Mesodermal cell (in vitro differentiated cells): ENCODE data around the gene GALNT17.

ENCODE experiments used
- H3K27ac ChIP-seq: 2 replicates; pipeline ENCODE4 v1.7.0; 2013; ENCODE audit warnings: mild to moderate bottlenecking, low read depth, low read length, moderate library complexity; ENCODE audit not compliant: severe bottlenecking
- H3K36me3 ChIP-seq: 2 replicates; pipeline ENCODE4 v1.7.1; 2013; ENCODE audit warnings: mild to moderate bottlenecking, low read length, moderate library complexity; ENCODE audit not compliant: control insufficient read depth, insufficient read depth
- H3K4me1 ChIP-seq: one replicate; pipeline ENCODE4 v1.7.1; 2013; ENCODE audit warnings: mild to moderate bottlenecking, low read length; ENCODE audit not compliant: insufficient read depth, control insufficient read depth, poor library complexity, severe bottlenecking
- H3K4me3 ChIP-seq: 2 replicates; pipeline ENCODE4 v1.7.0; 2013; ENCODE audit warnings: low read length, control low read depth, mild to moderate bottlenecking; ENCODE audit not compliant: insufficient read depth, poor library complexity, severe bottlenecking; ENCODE audit errors: extremely low read depth
- H3K9me3 ChIP-seq: 2 replicates; pipeline ENCODE4 v1.7.1; 2013; ENCODE audit warnings: mild to moderate bottlenecking, low read length, moderate library complexity; ENCODE audit not compliant: control insufficient read depth
- WGBS, 2 experiments: methylation state at CpG; one replicate each; pipeline ENCODE4 v1.1.5; 2013; ENCODE audit warnings: missing lambda C conversion rate in 2 of 2; ENCODE audit not compliant: insufficient coverage in 2 of 2; 5-methylcytosine and 5-hydroxymethylcytosine counted together

Gene GALNT17

GRCh38 chr7:71491336-71491735 lies 359.4 kb downstream of the GALNT17 start:
- Histone ChIP-seq H3K27ac (no peak overlapping the region), H3K4me1 (peaks cover 4% of the 10 kb centered on the region)
- WGBS, 2 experiments = 97 to 100% methylated on average over 3 to 4 of the region's 6 CpGs

GRCh38 chr7:71495828-71496227 lies 363.9 kb downstream of the GALNT17 start:
- WGBS, 2 experiments = 92 to 95% methylated on average over 2 to 4 of the region's 4 CpGs
- no peaks in the 10 kb centered on the region for H3K9me3 ChIP-seq
- no peaks in the 10 kb centered on the region for H3K4me1 ChIP-seq
- no peaks in the 10 kb centered on the region for H3K36me3 ChIP-seq
- no peak overlapping the region for H3K4me3 ChIP-seq
- no peak overlapping the region for H3K27ac ChIP-seq

More at GRCh38 chr7:71491336-71491735, 359.4 kb downstream of the GALNT17 start:
- Histone ChIP-seq H3K4me3 (no peak overlapping the region), H3K36me3 (no peaks in the 10 kb centered on the region), H3K9me3 (no peaks in the 10 kb centered on the region)

- Histone ChIP-seq H3K27ac (no peak overlapping the region), H3K4me1 (no peaks in the 10 kb centered on the region), H3K36me3 (no peaks in the 10 kb centered on the region), H3K9me3 (no peaks in the 10 kb centered on the region), H3K4me3 (no peak overlapping the region)
- WGBS, 2 experiments = 88% methylated on average over 5 to 6 of the region's 8 CpGs
These were observed 365.5 kb downstream of the GALNT17 start for GRCh38 chr7:71497256-71497946.

GRCh38 chr7:71498381-71498780 lies 366.4 kb downstream of the GALNT17 start:
- WGBS, 2 experiments = 76 to 88% methylated on average over 3 of the region's 3 CpGs
- no peaks in the 10 kb centered on the region for H3K36me3 ChIP-seq
- no peak overlapping the region for H3K27ac ChIP-seq
- H3K4me1 ChIP-seq = no peaks in the 10 kb centered on the region
- no peak overlapping the region for H3K4me3 ChIP-seq
- H3K9me3 ChIP-seq = no peaks in the 10 kb centered on the region

GRCh38 chr7:71504697-71505441 lies 372.9 kb downstream of the GALNT17 start:
- Histone ChIP-seq H3K4me3 (no peak overlapping the region), H3K27ac (no peak overlapping the region), H3K4me1 (no peaks in the 10 kb centered on the region), H3K9me3 (peaks cover 6% of the 10 kb centered on the region), H3K36me3 (no peaks in the 10 kb centered on the region)
- 81 to 82% methylated on average over 5 to 6 of the region's 7 CpGs for WGBS, 2 experiments

- Histone ChIP-seq H3K27ac (no peak overlapping the region), H3K36me3 (no peaks in the 10 kb centered on the region), H3K4me1 (no peaks in the 10 kb centered on the region), H3K4me3 (no peak overlapping the region), H3K9me3 (peaks cover 6% of the 10 kb centered on the region)
- WGBS, 2 experiments = 100% methylated on average over 2 to 5 of the region's 6 CpGs
These were observed 374.9 kb downstream of the GALNT17 start for GRCh38 chr7:71506822-71507221.

- Histone ChIP-seq H3K4me3 (no peak overlapping the region), H3K36me3 (no peaks in the 10 kb centered on the region), H3K4me1 (no peaks in the 10 kb centered on the region), H3K9me3 (peaks cover 6% of the 10 kb centered on the region), H3K27ac (no peak overlapping the region)
- WGBS, 2 experiments = 71 to 73% methylated on average over 9 to 13 of the region's 14 CpGs
These were observed 376.0 kb downstream of the GALNT17 start for GRCh38 chr7:71507680-71508602.

- H3K9me3 ChIP-seq = peaks cover 6% of the 10 kb centered on the region
- H3K4me1 ChIP-seq = no peaks in the 10 kb centered on the region
- no peaks in the 10 kb centered on the region for H3K36me3 ChIP-seq
- H3K27ac ChIP-seq = no peak overlapping the region
- H3K4me3 ChIP-seq = no peak overlapping the region
- WGBS, 2 experiments = 82 to 100% methylated on average over 1 of the region's 1 CpG
These were observed 377.4 kb downstream of the GALNT17 start for GRCh38 chr7:71509381-71509780.

GRCh38 chr7:71511361-71511807 lies 379.4 kb downstream of the GALNT17 start:
- H3K27ac ChIP-seq = no peak overlapping the region
- peaks cover 3% of the 10 kb centered on the region for H3K9me3 ChIP-seq
- no peaks in the 10 kb centered on the region for H3K36me3 ChIP-seq
- 88 to 91% methylated on average over 3 of the region's 3 CpGs for WGBS, 2 experiments
- H3K4me1 ChIP-seq = no peaks in the 10 kb centered on the region
- H3K4me3 ChIP-seq = no peak overlapping the region

GRCh38 chr7:71517940-71518699 lies 386.2 kb downstream of the GALNT17 start:
- H3K4me3 ChIP-seq = no peak overlapping the region
- no peaks in the 10 kb centered on the region for H3K36me3 ChIP-seq
- no peak overlapping the region for H3K27ac ChIP-seq
- 84 to 96% methylated on average over 2 to 5 of the region's 7 CpGs for WGBS, 2 experiments
- peaks cover 15% of the 10 kb centered on the region for H3K9me3 ChIP-seq
- no peaks in the 10 kb centered on the region for H3K4me1 ChIP-seq
